Stimulated activated CD8-positive, alpha-beta memory T cell treated with anti-CD3 and anti-CD28 coated beads, Interleukin-4, amount 100 ng/mL, for 1 hour (primary cell): Measurements from ENCODE around the gene BMX.

Experiments used
- DNase-seq, 2 donors: peaks; one replicate each; pipeline ENCODE4 v3.0.0-alpha.2; 2020; ENCODE audit warnings: low read depth in 2 of 2, low spot score in 1 of 2

BMX gene

DNA sequence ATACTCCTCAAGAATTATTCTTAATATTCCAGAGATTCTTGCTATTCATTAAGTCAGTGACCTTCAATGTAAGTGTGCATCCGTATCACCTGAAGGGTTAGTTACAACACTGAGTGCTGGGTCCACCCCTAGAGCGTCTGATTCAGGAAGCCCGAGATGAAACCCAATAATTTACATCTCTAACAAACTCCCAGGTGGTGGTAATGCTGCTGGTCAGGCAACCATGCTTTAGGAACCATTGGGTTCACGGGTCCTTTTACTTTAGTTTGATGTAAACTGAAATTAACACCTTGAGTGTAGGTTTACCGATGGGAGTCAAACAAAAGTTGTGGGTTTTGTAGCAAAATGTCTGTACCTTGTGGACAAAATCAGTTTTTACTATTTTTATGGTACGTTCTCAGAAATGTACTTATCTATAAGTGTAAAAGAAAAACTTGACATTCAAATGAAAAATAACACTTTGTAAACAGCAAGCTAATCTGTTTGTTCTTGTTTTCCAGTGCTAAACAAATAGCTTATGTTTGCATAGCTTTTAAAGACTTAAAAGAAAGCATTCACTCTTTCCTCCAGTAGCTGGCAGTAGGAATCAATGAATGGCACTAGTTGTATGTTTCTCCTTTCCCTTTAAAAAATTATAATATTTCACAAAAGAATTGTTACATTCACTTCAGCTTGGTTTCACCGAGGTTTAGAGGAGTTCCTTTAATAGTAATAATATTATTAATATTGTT is 67.4 kb downstream of the BMX start:
- no peak for DNase-seq

DNA sequence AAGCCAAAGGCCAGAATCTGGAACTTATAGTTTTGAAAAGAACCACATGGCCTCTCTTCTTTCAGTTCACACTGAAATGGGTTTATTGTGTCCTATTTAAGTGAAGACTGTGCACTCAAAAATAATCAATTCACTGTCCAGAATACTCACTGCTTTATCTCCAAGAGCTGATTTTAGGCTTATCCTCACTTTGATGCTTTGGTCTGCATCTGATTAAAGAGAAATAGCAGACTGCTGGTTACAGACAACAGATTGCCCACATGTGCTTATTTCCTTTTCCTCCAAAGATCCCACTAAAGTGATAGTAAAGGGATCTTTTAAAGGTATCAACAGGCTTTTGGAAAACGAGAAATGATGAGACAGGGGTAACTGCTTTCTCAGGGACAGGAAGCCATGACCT is 69.5 kb downstream of the BMX start:
- no peak for DNase-seq

DNA sequence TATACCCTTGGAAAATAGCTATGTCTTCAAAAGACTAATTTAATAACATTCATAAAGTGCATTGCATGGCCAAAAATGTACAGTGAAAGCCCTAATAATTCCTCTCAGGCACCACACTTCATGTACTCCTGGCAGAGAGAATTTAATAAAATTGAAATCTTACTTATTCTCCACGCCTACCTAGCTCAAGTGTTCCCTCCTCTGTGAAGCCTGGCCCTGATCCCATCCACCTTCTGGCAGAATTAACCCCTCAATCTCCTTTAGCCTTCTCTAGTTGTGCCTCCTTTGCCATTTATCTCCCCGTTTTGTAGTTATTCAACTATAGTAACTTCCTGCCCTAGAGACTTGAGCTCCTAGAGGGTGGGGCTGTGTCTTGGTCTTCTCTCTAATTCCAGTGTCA is 73.4 kb downstream of the BMX start:
- no peak for DNase-seq

DNA sequence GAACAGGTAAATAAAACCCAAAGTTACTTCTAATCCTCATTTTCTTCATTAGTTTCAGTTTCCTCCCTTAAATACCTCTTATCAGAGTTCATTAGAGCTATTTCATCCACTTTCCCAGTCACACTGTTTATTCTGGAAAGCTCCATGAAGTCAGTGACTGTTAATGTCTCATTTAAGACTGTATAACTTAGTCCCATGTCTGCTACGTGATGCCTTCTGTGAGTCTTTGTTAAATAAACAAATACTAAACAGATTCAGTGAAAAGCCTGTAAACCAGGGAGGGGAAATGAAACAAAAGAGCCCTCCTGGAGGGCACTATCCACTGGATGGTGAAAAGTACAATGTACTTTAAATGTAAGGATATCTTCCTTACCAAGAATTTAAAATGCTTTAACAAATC is 75.4 kb downstream of the BMX start:
- no peak for DNase-seq

DNA sequence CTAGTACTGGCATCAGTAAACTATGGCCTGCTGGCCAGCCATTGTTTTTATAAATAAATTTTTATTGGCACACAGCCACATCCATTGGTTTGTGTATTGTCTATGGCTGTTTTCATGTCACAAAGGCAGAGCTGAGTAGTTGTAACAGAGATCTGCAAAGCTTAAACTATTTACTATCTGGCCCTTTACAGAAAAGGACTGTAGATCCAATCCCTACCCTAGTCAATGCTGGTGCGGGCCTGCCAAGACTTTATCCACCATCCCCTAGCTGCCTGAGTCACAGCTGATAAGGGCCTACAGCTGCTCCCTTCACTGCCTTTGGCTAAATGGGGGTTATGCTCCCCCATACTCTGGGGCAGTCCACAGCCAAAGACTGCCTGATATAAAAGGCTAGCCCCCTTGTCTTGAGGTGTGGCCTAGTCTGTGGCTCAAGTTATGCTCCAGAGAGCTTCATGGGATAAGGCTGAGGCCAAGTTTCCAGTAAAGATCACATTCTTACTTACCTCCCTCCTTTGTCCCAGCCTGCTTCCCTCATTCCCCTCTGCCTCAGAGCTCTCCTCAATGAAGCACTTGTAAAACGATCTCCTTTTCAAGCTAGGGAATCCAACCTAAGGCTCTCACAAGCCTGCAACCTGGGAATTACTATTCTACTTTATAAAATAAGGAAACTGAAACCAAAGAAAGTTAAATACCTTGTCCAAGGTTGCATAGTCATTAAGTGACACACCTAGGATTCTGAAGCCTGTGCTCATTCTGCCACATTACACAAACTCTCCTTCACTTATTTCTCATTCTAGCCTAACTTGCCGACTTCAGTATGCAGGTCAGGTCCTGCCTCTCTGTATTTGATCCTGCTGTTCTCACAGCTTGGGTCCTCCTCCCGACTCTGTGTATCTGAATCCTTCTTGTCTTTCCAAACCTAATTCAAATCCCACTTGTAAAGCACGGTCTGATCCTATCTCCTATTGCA is 79.5 kb downstream of the BMX start:
- no peak for DNase-seq

DNA sequence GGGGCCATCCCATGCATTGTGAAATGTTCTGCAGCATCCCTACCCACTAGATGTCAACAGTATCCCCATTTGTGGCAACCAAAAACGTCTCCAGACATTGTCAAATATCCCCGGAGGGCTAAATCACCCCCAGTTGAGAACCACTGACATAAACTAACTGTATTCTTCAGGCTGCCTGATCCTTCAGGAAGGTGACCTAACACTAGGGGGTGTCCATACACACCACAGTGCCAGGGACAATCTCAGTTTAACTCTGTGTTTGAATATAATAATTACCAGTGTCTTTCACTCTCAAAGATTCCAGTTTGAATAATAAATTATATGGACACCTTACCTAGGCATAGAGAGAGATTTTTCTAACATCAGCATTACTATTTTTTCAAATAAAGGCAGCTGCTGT is 93.8 kb downstream of the BMX start:
- DNase-seq = no peak

DNA sequence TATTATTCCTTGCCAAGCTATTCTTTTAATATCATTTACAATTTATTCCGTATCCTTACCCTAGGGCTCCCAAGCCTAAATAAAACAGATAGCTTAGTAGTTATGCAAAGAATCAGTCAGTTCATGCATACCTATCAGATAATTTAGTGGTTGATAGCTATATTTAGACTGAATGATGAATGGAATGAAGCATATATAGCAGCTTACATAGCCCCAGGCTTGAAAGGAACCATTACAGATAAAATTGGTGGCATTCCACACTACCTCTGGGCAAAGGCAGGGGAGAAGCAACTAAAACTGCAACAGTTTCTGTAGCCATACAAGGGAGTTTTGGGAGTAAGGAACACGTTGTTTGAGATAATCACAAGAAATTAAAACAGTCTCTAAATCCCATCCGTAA is 97.4 kb downstream of the BMX start:
- DNase-seq = no peak

DNA sequence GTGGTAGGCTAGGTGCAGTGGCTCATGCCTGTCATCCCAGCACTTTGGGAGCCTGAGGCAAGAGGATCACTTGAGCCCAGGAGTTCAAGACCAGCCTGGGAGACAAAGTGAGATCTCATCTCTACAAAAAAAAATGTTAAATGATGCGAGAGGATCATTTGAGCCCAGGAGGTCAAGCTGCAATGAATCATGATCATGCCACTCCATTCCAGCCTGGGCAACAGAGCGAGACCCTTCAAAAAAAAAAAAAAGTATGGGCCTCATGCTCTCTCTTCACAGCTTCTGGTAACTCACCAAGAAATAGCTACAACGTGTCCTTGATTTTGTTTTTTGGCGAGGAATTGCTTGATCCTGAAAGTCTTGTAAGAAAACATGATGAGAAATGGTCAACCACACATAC is 98.9 kb downstream of the BMX start:
- no peak for DNase-seq

DNA sequence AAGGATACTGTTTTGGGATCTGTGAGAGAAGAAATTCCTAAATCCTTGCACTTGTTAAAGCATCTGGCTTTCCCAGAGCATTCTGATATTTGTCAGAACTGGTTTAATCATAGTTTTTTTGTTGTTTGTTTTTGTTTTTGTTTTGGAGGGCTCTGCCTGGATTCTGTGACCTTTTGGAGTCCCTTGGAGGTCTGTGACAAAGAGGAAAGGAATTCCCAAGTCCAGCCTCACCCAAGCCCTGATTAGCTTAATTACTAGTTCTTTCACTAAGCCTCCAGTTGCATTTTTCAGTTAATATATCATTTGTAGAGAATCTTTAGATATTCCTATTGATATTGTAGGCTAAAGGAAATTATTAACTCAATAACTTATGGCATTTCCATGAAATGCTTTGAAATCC is 99.4 kb downstream of the BMX start:
- no peak for DNase-seq

DNA sequence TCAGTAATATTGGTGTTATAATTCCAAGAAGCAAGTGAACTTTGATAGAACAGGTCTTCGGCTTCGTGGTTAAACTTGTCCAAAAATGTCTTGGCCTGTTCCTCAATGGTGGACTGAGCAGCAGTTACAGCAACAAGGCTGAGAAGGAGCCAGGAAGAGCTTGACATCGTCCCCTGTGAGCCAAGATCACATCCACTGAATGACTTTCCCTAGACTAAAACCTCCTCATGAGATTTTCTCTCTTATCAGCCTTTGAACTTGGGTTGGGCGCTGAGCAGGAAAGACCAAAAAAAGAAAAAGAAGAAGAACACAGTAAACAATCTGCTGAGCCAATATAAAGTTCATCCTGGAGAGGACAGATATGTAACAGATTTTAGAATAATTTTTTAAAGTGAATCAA is 100.1 kb downstream of the BMX start, which contains the start of gene ACE2:
TSS of gene ACE2 (minus strand) at position 216 of the 400 bp plus-strand sequence. CDS start at position 167, 49 bp downstream.
- no peak for DNase-seq

DNA sequence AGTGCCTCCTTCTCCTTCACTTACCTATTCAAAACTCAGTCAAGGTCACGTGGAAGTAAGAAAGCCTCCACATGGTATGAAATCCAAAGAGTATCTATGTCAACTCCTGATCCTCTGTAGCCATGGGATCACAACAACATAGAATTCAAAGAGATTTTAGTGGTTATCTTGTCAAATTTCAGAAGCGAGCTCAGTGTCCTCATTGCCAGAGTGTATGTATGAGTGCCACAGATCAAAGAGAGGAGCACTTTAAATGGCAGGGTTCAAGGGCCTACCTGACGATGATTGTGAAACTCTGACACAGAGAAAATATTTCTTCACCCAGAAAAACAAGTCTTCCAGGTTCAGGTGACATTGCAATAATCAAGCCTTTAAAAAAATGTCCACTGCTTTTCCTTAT is 101.3 kb downstream of the BMX start:
- no peak for DNase-seq

DNA sequence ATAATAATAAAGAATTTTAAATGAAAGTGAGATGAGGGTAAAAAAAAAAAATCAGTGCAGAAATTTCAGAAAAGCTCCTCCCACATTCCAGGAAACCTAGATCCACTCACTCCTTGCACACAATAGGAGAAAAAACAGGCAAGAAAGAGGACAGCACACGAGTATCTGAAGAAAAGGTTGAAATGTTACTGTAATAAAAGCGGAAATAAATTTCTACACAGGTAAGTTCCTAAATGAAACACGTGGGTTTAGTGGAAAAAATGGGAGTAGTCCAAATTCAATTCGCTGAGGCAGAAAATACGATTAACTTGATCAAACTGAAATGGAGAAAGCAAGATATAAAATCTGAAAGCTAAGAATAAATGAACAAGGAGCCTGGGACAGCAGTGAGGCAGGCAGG is 102.2 kb downstream of the BMX start:
- no peak for DNase-seq

DNA sequence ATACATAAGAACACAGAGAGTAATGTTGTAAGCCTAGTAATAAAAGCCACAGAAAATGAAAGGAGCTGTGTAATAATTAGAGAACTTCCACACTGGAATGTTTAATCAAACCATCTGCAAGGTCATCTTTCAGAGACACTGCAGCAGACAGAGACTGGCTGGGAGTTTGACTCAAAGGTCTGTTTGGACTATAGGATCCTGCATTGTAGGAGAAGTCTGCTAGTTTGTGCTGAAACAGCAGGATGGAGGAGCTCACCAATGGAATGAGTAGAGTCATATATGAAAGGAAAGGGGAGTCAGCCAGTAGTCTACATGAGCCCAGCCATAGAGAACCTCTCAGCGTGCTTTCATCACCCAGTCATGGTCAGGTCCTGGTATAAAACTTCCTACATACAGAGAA is 104.6 kb downstream of the BMX start:
- DNase-seq = no peak
